Naive thymus-derived CD4-positive, alpha-beta T cell (primary cell): ENCODE data around the gene CEACAM16. TPM values are rescaled to one million over a fixed set of nuclear protein-coding genes. Genes with fewer than 3 reads are reported as not detected.
A peak's percentile ranks its signal among the peaks of the same experiment; 100 is the strongest.

ENCODE experiments used
- ATAC-seq: fragments of 150-1000 bp; cut with Tn5 transposase; 2 replicates; pipeline ENCODE4 v1.10.0; 2021; ENCODE audit warnings: mild to moderate bottlenecking, moderate library complexity
- CTCF ChIA-PET: fragments of 350-600 bp; sonication (Branson Sonifier 250); formaldehyde crosslinking; loops from one replicate; lab custom pipeline; 2021; ENCODE audit warnings: antibody characterized with exemption; lab: Charles Lee
- POLR2A ChIA-PET: fragments of 350-600 bp; sonication (Branson Sonifier 250); formaldehyde crosslinking; loops from one replicate; lab custom pipeline; 2021; ENCODE audit warnings: antibody characterized with exemption, inconsistent platforms; lab: Charles Lee
- DNase-seq, 9 donors: peaks; one replicate each; pipeline versions ENCODE4 v3.0.0 to v3.0.0-alpha.2; 2020 to 2022; ENCODE audit warnings: mixed read lengths in 1 of 9
- H3K27ac ChIP-seq: one replicate; pipeline ENCODE4 v1.7.0; 2013; ENCODE audit warnings: mild to moderate bottlenecking, low read depth, low read length, moderate library complexity
- H3K27me3 ChIP-seq, 2 donors: one replicate each; pipeline ENCODE4 v1.7.0; 2013; ENCODE audit warnings: low read length in 2 of 2, mild to moderate bottlenecking in 2 of 2, moderate library complexity in 2 of 2; ENCODE audit not compliant: control insufficient read depth in 2 of 2, insufficient read depth in 2 of 2
- H3K36me3 ChIP-seq, 3 experiments: 1 replicate in 2 of 3; 2 replicates in 1 of 3; pipeline ENCODE4 v1.7.0; 2013; ENCODE audit warnings: low read length in 3 of 3, mild to moderate bottlenecking in 3 of 3, moderate library complexity in 1 of 3; ENCODE audit not compliant: insufficient read depth in 3 of 3, control insufficient read depth in 2 of 3
- H3K4me1 ChIP-seq, 2 donors: one replicate each; pipeline ENCODE4 v1.7.0; 2013; ENCODE audit warnings: low read length in 2 of 2, mild to moderate bottlenecking in 2 of 2, moderate library complexity in 1 of 2; ENCODE audit not compliant: control insufficient read depth in 2 of 2, insufficient read depth in 2 of 2
- H3K4me3 ChIP-seq: 2 replicates; pipeline ENCODE4 v1.7.0; 2013; ENCODE audit warnings: mild to moderate bottlenecking, low read length
- H3K9me3 ChIP-seq, 3 experiments: 1 replicate in 2 of 3; 2 replicates in 1 of 3; pipeline ENCODE4 v1.7.0; 2013; ENCODE audit warnings: low read length in 3 of 3; ENCODE audit not compliant: control insufficient read depth in 2 of 3
- H3K27ac Mint-ChIP-seq, 9 donors: one replicate each; pipeline ENCODE4 v1.8.0; 2020 to 2022; ENCODE audit warnings: mixed read lengths in 9 of 9, mild to moderate bottlenecking in 8 of 9, moderate library complexity in 5 of 9, inconsistent platforms in 2 of 9
- H3K27me3 Mint-ChIP-seq, 5 donors: one replicate each; pipeline ENCODE4 v1.8.0; 2021 to 2022; ENCODE audit warnings: mixed read lengths in 5 of 5, mild to moderate bottlenecking in 1 of 5
- H3K36me3 Mint-ChIP-seq, 5 donors: one replicate each; pipeline ENCODE4 v1.8.0; 2020 to 2022; ENCODE audit warnings: mixed read lengths in 5 of 5, mild to moderate bottlenecking in 3 of 5, inconsistent platforms in 1 of 5
- H3K4me1 Mint-ChIP-seq, 7 donors: one replicate each; pipeline ENCODE4 v1.8.0; 2020 to 2022; ENCODE audit warnings: mixed read lengths in 7 of 7, mild to moderate bottlenecking in 3 of 7, inconsistent platforms in 1 of 7
- H3K4me3 Mint-ChIP-seq, 10 donors: one replicate each; pipeline ENCODE4 v1.8.0; 2020 to 2022; ENCODE audit warnings: mild to moderate bottlenecking in 10 of 10, mixed read lengths in 10 of 10, moderate library complexity in 6 of 10, inconsistent platforms in 2 of 10
- H3K9me3 Mint-ChIP-seq, 11 donors: one replicate each; pipeline ENCODE4 v1.8.0; 2020 to 2022; ENCODE audit warnings: mixed read lengths in 11 of 11, mild to moderate bottlenecking in 4 of 11, inconsistent platforms in 1 of 11, moderate library complexity in 1 of 11
- intact Hi-C, 2 donors: fragments of 100-400 bp; cut with micrococcal nuclease; formaldehyde crosslinking; loops; one replicate each; pipeline ENCODE4 v1.15.1; 2023
- polyA plus RNA-seq, 2 donors: library from polyadenylated mRNA; unstranded; fragments of 300-500 nt; fragmentation: Illumina TruSeq; gene quantifications; one replicate each; pipeline ENCODE4 v1.2.3, GENCODE V29; 2021
- total RNA-seq, 6 experiments: library from RNA in 5 of 6; stranded (reverse) in 5 of 6; gene quantifications; 1 replicate in 5 of 6; 2 replicates in 1 of 6; pipeline ENCODE4 v1.2.3 and lab custom pipeline; 2021 to 2026

The CEACAM16 gene
- total and polyA plus RNA-seq, 7 experiments from 2014 or later, result not detected

- Mint-ChIP-seq H3K9me3 (peaks cover 0 to 1% (median 0%) of the 10 kb centered on the region in 11 donors), H3K36me3 (peaks cover 0 to 61% (median 16%) of the 10 kb centered on the region in 5 donors), H3K4me3 (peak overlapping the region in 4 of 10 donors; percentile 32 to 95 (median 38)), H3K27ac (peak overlapping the region; percentile 77 to 99 (median 95)), H3K27me3 (peaks cover 0 to 3% (median 0%) of the 10 kb centered on the region in 5 donors), H3K4me1 (peaks cover 25 to 72% (median 59%) of the 10 kb centered on the region in 7 donors)
- H3K4me3 ChIP-seq, result no peak overlapping the region
- ATAC-seq (no peak), DNase-seq (no peak)
- peaks cover 42 to 44% of the 10 kb centered on the region in 2 donors for H3K4me1 ChIP-seq
- H3K36me3 ChIP-seq, result peaks cover 0 to 42% (median 6%) of the 10 kb centered on the region in 3 experiments
- intact Hi-C loops, result no loop called here
- no peaks in the 10 kb centered on the region for H3K9me3 ChIP-seq
- POLR2A ChIA-PET, result interaction anchor here (1.3 to 1.5 kb wide), 2 partner anchors 8 to 10 kb away, joined by 3 to 6 read pairs; no protein-coding TSS in a partner anchor
- H3K27me3 ChIP-seq, result no peaks in the 10 kb centered on the region
- peak overlapping the region; percentile 97 for H3K27ac ChIP-seq
- CTCF ChIA-PET, result interaction anchor here (1.1 to 1.3 kb wide), 2 partner anchors 32 to 67 kb away, joined by 3 to 5 read pairs; no protein-coding TSS in a partner anchor
Measured at GRCh38 chr19:44756089-44756562, 57.2 kb downstream of the CEACAM16 start.

- Histone ChIP-seq H3K9me3 (no peaks in the 10 kb centered on the region), H3K27me3 (no peaks in the 10 kb centered on the region), H3K27ac (peak overlapping the region; percentile 97), H3K36me3 (peaks cover 0 to 42% (median 6%) of the 10 kb centered on the region in 3 experiments), H3K4me3 (no peak overlapping the region), H3K4me1 (peaks cover 32 to 37% of the 10 kb centered on the region in 2 donors)
- Mint-ChIP-seq H3K27ac (peak overlapping the region in 6 of 9 donors; percentile 9 to 99 (median 60)), H3K9me3 (peaks cover 0 to 1% (median 0%) of the 10 kb centered on the region in 11 donors), H3K4me3 (no peak overlapping the region), H3K27me3 (peaks cover 0 to 3% (median 0%) of the 10 kb centered on the region in 5 donors), H3K36me3 (peaks cover 0 to 56% (median 16%) of the 10 kb centered on the region in 5 donors), H3K4me1 (peaks cover 22 to 64% (median 50%) of the 10 kb centered on the region in 7 donors)
- DNase-seq (no peak), ATAC-seq (no peak)
- POLR2A ChIA-PET, result interaction anchor here (1.2 to 1.3 kb wide), 2 partner anchors 9 to 13 kb away, joined by 4 read pairs; no protein-coding TSS in a partner anchor
- intact Hi-C loops, result no loop called here
- CTCF ChIA-PET, result no interaction called here
Measured at GRCh38 chr19:44757057-44757734, 58.2 kb downstream of the CEACAM16 start.

GRCh38 chr19:44757735-44758505, 59.0 kb downstream of the CEACAM16 start:
- CTCF ChIA-PET, result interaction anchor here (1.2 kb wide), 1 partner anchor 12 kb away, joined by 4 read pairs; no protein-coding TSS in a partner anchor

GRCh38 chr19:44758596-44758995, 59.6 kb downstream of the CEACAM16 start:
- H3K36me3 ChIP-seq, result peaks cover 0 to 42% (median 6%) of the 10 kb centered on the region in 3 experiments
- POLR2A ChIA-PET, result no interaction called here
- no peaks in the 10 kb centered on the region for H3K27me3 Mint-ChIP-seq
- H3K9me3 Mint-ChIP-seq, result peaks cover 0 to 1% (median 0%) of the 10 kb centered on the region in 11 donors
- CTCF ChIA-PET, result interaction anchor here (1.2 kb wide), 1 partner anchor 12 kb away, joined by 4 read pairs; no protein-coding TSS in a partner anchor
- peak overlapping the region in 5 of 9 donors; percentile 23 to 51 (median 42) for H3K27ac Mint-ChIP-seq
- intact Hi-C loops, result no loop called here
- DNase-seq, result no peak
- no peaks in the 10 kb centered on the region for H3K27me3 ChIP-seq
- ATAC-seq, result no peak
- H3K36me3 Mint-ChIP-seq, result peaks cover 0 to 48% (median 15%) of the 10 kb centered on the region in 5 donors
- H3K4me1 ChIP-seq, result peaks cover 21 to 27% of the 10 kb centered on the region in 2 donors
- no peak overlapping the region for H3K4me3 Mint-ChIP-seq
- H3K9me3 ChIP-seq, result no peaks in the 10 kb centered on the region
- H3K4me1 Mint-ChIP-seq, result peaks cover 15 to 60% (median 46%) of the 10 kb centered on the region in 7 donors
- no peak overlapping the region for H3K4me3 ChIP-seq
- H3K27ac ChIP-seq, result peak overlapping the region; percentile 14

More at GRCh38 chr19:44757735-44758505, 59.0 kb downstream of the CEACAM16 start:
- Histone ChIP-seq H3K27ac (no peak overlapping the region), H3K4me3 (no peak overlapping the region), H3K4me1 (peaks cover 25 to 29% of the 10 kb centered on the region in 2 donors), H3K9me3 (no peaks in the 10 kb centered on the region), H3K36me3 (peaks cover 0 to 42% (median 6%) of the 10 kb centered on the region in 3 experiments), H3K27me3 (no peaks in the 10 kb centered on the region)
- peaks cover 15 to 62% (median 45%) of the 10 kb centered on the region in 7 donors for H3K4me1 Mint-ChIP-seq
- H3K36me3 Mint-ChIP-seq, result peaks cover 0 to 50% (median 15%) of the 10 kb centered on the region in 5 donors
- intact Hi-C loops, result no loop called here
- peaks cover 0 to 3% (median 0%) of the 10 kb centered on the region in 5 donors for H3K27me3 Mint-ChIP-seq
- peak overlapping the region in 7 of 9 donors; percentile 9 to 67 (median 49) for H3K27ac Mint-ChIP-seq
- H3K9me3 Mint-ChIP-seq, result peaks cover 0 to 1% (median 0%) of the 10 kb centered on the region in 11 donors
- DNase-seq, result no peak
- no peak overlapping the region for H3K4me3 Mint-ChIP-seq
- POLR2A ChIA-PET, result interaction anchor here (1.2 to 1.3 kb wide), 2 partner anchors 8 to 12 kb away, joined by 4 read pairs; no protein-coding TSS in a partner anchor
- ATAC-seq, result no peak

DNA sequence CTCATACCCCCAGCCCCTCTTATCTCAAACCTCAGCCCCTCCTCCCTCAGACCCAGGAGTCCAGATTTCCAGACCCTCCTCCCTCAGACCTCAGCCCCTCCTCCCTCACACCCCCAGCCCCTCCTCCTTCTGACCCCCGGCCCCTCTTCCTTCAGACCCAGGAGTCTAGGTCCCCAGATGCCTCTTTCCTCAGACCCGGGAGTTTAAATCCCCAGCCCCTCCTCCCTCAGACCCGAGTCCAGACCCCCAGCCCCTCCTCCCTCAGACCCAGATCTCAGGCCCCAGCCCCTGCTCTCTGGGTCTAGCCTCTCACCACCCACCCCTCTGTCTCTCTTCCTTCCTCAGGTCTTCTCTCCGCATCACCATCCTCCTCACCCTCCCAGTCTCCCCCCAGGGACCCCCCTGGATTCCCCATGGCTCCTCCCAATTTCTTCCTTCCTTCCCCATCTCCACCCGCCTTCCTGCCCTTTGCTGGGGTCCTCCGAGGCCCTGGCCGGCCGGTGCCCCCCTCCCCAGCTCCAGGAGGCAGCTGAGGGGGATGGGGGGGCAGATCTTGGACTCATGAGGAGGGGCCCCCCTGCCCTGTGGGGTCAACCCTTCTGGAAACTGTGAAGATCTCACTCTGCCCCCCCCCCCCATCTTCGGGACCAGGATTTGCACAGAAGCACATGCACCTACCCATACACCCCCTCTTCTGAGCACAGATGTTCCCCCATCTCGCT, 60.3 kb downstream of the CEACAM16 start:
- Mint-ChIP-seq H3K27me3 (no peaks in the 10 kb centered on the region), H3K4me3 (no peak overlapping the region), H3K9me3 (peaks cover 0 to 1% (median 0%) of the 10 kb centered on the region in 11 donors), H3K36me3 (peaks cover 0 to 49% (median 15%) of the 10 kb centered on the region in 5 donors), H3K4me1 (peaks cover 15 to 62% (median 46%) of the 10 kb centered on the region in 7 donors), H3K27ac (peak overlapping the region in 4 of 9 donors; percentile 73 to 82 (median 76))
- H3K4me3 ChIP-seq, result no peak overlapping the region
- POLR2A ChIA-PET, result no interaction called here
- H3K36me3 ChIP-seq, result peaks cover 0 to 42% (median 6%) of the 10 kb centered on the region in 3 experiments
- CTCF ChIA-PET, result interaction anchor here (1.2 kb wide), 1 partner anchor 11 kb away, joined by 4 read pairs; no protein-coding TSS in a partner anchor
- H3K27me3 ChIP-seq, result no peaks in the 10 kb centered on the region
- intact Hi-C loops, result no loop called here
- DNase-seq (no peak), ATAC-seq (no peak)
- H3K27ac ChIP-seq, result no peak overlapping the region
- H3K4me1 ChIP-seq, result peaks cover 19 to 27% of the 10 kb centered on the region in 2 donors
- no peaks in the 10 kb centered on the region for H3K9me3 ChIP-seq
